HG03521 (cell line): ENCODE data around the gene OLFML2A.
"Not testable (repeated sequence)": the region's sequence is repeated elsewhere in the genome, so short reads cannot be mapped to it uniquely, and the experiment has no call there.

Experiments
- ATAC-seq: cut with Tn5 transposase; IDR thresholded peaks from one replicate; pipeline ENCODE4 v1.9.1; 2021; ENCODE audit warnings: mild to moderate bottlenecking, moderate library complexity; ENCODE audit not compliant: unreplicated experiment

Gene OLFML2A

GRCh38 chr9:124760719-124761118 is 16.2 kb upstream of the OLFML2A start:
- ATAC-seq: no peak

DNA sequence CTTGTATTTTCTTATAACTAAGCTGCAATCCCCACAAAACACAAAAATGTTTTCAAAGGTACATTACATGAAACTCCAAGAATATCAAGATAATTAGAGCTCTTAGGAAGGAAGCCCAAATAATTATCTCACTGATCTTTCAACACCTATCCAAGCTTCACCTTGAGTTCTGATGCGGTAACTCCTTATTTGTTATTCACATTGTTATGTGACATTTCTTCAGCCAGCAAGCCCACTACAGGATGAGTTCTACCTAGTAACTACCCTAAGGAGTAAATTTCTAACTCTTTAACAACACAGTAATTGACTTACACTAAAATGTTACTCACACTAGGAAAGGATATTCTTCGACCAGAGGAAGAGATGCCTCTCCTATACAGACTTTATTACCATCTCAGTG is 15.7 kb upstream of the OLFML2A start:
- ATAC-seq: no peak

DNA sequence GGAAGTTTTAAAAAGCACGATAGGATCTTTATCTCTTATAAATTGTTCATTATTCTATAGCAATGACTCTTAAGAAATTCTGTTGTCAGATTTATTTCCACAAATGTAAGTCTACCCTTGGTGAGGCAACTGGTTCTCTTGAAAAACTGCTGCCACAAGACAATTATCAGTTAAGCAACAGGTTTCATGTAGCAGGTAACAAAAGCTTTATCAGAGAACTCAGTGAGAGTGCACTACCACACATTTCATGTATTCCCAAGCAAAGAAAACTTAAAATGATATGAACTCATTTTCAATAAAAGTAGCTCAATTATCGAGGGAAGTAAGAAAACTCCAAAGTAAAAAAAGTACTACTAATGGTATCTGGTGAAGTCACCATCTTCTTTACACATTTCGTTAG is 15.2 kb upstream of the OLFML2A start:
- no peak for ATAC-seq

DNA sequence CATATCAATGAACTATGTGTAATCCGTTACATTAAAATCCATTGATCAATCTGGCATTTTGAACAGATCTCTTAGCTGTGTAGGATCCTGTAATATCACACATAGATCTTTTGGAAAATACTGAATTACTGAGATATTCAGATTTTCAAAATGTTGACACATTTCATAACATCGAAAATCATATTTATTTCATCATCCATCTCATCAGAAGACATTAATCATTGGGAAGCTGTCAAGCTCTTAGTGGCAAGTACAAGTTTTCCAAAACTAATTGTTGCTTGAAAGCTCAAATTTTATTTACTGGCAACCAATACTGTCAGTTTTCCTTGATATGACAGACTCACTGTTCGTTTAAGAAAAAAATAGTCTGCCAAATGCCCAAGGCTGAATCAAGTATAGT is 14.3 kb upstream of the OLFML2A start:
- no peak for ATAC-seq

- ATAC-seq: no peak
Measured at GRCh38 chr9:124764774-124765438, 12.0 kb upstream of the OLFML2A start.

GRCh38 chr9:124765439-124765835 is 11.5 kb upstream of the OLFML2A start:
- ATAC-seq: no peak

- ATAC-seq: no peak
Measured at GRCh38 chr9:124766326-124766725, 10.6 kb upstream of the OLFML2A start.

GRCh38 chr9:124766815-124767554 is 9.9 kb upstream of the OLFML2A start:
- ATAC-seq: no peak

GRCh38 chr9:124767821-124768220 is 9.1 kb upstream of the OLFML2A start:
- ATAC-seq: no peak

DNA sequence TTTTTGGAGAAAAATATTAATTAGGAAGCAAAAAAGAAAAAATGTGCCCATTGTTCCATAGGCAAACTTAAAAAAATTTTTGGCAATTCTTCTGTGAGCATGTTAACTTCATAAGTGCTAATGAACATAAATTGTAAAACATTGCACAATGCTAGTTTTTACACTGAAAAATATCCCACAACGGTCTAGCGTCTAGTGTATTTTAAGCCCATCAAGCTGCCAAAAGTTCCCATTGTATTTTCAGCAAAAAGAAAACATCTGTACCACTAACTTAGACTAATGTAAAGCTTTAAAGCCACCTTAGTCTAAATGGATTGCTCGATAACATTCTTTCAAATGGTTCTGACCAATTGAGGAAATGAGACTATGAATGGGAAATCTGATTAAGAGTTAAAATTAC is 8.6 kb upstream of the OLFML2A start:
- no peak for ATAC-seq

DNA sequence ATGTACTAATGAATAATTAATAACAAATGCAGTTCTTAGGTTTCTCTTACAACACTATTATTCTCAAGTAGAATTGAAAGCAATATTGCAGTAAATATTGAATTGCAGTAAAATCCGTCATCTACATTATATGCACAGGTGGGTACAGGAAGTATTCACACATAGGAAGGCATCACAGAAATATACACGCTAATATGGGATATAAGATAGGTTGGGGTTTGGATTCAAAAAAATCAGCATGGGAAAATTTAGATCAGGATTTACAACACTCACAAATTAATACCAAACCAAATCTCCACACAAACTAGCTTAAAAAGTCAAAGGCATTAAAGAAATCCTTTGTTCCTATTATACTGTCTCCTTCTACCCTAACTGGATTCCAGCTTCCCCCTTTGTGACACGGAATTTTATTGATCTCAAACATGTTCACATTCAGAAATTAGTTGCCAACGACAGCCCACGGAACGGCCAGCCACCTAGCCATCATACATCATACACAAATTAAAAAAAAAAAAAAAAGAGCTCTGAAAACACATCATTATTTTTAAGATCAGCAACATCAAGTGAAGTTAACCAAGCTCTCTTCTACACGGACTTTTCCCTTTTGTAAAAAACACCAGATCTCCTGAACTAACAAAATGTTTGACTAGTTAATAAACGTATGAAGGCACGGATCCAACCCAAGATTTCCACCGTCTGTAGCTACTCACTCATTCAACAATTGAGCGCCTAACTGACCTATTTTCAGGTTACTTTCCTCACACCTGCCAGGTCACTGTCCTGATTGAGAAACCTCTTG is 8.0 kb upstream of the OLFML2A start:
- ATAC-seq: no peak

- no peak for ATAC-seq
Measured at GRCh38 chr9:124769549-124770358, 7.2 kb upstream of the OLFML2A start.

GRCh38 chr9:124770359-124771020 is 6.4 kb upstream of the OLFML2A start:
- no peak for ATAC-seq

- ATAC-seq: peak; percentile 87
Measured at GRCh38 chr9:124771021-124771866, 5.7 kb upstream of the OLFML2A start, which contains the start of gene NR6A1. TSS of gene NR6A1 (minus strand) at chr9:124771311.

DNA sequence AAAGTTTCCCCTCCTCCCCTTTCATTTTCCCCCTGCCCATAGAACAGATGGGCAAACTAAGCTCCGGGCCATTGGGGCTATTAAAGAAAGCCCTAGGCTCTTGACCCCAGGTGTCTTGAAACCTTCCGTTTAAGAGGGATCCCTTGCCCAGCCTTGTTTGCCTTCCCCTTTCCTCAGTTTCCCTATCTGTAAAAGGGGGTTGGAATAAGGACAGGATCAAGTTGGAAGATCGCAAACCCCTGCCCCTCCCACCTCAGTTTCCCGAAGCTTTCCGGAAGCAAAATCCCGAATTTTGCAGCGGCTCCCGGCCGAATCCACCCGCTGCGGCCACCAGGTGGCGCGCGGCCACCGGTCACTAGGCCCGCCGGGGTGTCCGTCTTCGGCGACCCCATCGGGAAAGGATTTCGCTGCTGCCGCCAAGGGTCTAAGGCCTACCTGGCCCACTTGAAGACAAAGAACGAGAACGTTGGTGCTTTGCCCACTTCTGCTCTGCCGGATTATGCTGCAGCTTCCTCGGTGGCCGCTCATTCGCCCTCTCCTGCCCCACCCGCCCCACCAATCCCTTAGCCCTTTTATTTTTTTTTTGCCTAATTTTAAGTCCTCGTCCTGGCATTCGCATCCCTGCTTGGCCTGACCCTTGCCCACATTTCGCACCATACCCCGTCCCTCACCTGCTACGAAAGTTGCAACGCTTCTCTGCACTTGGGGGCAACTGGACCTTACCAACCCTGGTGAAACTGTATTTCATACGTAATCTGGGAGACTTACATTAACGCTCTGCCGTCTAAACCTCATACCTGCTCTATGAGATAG is 4.9 kb upstream of the OLFML2A start:
- ATAC-seq: no peak

GRCh38 chr9:124772877-124773276 is 4.1 kb upstream of the OLFML2A start:
- ATAC-seq: not testable (repeated sequence)

DNA sequence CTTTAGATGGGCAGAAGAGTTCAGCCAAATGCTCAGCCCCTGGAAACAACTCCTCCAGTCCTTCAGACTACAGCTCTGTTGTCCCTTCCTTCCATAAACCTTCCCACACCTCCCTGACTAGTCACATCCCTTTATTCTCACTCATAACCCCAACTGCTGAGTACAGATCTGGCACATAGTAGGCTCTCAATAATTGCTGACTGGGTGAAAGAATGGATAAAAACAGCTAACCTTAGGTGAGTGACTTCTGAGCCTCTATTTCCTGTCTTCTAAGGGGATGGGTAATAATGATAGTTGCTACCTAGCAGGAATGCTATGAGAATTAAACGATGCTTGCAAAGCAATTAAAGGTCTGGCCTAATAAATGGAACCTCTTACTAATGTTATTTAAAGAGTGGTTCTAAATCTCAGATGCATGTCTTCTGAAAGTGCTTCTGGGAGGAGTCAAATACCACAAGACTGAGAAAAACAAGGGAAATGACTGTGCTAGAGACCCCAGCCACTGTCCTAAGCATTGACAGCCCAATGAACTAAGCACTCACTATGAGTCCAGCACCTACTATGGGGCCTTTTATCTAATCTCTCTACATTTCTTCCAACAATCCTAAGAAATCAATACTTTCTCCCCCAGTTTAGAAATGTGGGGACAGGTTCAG is 3.3 kb upstream of the OLFML2A start:
- ATAC-seq: no peak
